Lung (tissue), 16 donors: ENCODE results near the gene TMEM135. TPM values are rescaled to one million over a fixed set of nuclear protein-coding genes. Genes with fewer than 3 reads are reported as not detected.

Source experiments
- ATAC-seq: fragments of 200-7000 bp; cut with Tn5 transposase; one replicate; pipeline ENCODE4 v1.9.1; 2020; ENCODE audit warnings: moderate number of reproducible peaks; ENCODE audit not compliant: insufficient read depth, low FRiP score
- DNase-seq, 3 donors: peaks; one replicate each; pipeline ENCODE4 v3.0.0-alpha.2; 2013 to 2017
- H3K27ac ChIP-seq, 2 donors: one replicate each; pipeline ENCODE4 v1.5.1; 2013; ENCODE audit warnings: mild to moderate bottlenecking in 2 of 2, moderate library complexity in 2 of 2, control low read depth in 1 of 2, inconsistent platforms in 1 of 2, low read depth in 1 of 2, low read length in 1 of 2
- H3K27me3 ChIP-seq, 3 donors: one replicate each; pipeline ENCODE4 v1.5.1; 2013; ENCODE audit warnings: low read length in 2 of 3; ENCODE audit not compliant: control insufficient read depth in 3 of 3, insufficient read depth in 3 of 3
- H3K36me3 ChIP-seq, 4 donors: one replicate each; pipeline ENCODE4 v1.5.1; 2013; ENCODE audit warnings: low read length in 4 of 4, mild to moderate bottlenecking in 1 of 4, moderate library complexity in 1 of 4; ENCODE audit not compliant: control insufficient read depth in 4 of 4, insufficient read depth in 4 of 4
- H3K4me1 ChIP-seq, 5 donors: one replicate each; pipeline ENCODE4 v1.5.1; 2013; ENCODE audit warnings: low read length in 5 of 5, mild to moderate bottlenecking in 2 of 5, moderate library complexity in 1 of 5; ENCODE audit not compliant: control insufficient read depth in 5 of 5, insufficient read depth in 5 of 5
- H3K4me3 ChIP-seq: one replicate; pipeline ENCODE4 v1.5.1; 2013; ENCODE audit warnings: mild to moderate bottlenecking, control low read depth, moderate library complexity
- H3K9ac ChIP-seq, 2 donors: one replicate each; pipeline ENCODE4 v1.5.1; 2013; ENCODE audit warnings: low read length in 2 of 2, control low read depth in 1 of 2; ENCODE audit not compliant: insufficient read depth in 1 of 2
- H3K9me3 ChIP-seq, 4 donors: one replicate each; pipeline ENCODE4 v1.5.1; 2013; ENCODE audit warnings: low read length in 3 of 4, mild to moderate bottlenecking in 1 of 4, moderate library complexity in 1 of 4; ENCODE audit not compliant: control insufficient read depth in 4 of 4, insufficient read depth in 3 of 4
- WGBS, 2 donors: extraction: QIAGEN DNeasy Blood & Tissue Kit; methylation state at CpG; one replicate each; pipeline ENCODE4 v1.1.7; 2013; 5-methylcytosine and 5-hydroxymethylcytosine counted together
- long read RNA-seq, 5 donors: transcript quantifications; one replicate each; lab custom pipeline, GENCODE V29; 2026
- polyA plus RNA-seq, 2 donors: library from polyadenylated mRNA; stranded (reverse); fragments of 200-250 nt; gene quantifications; one replicate each; pipeline ENCODE4 v1.2.1, GENCODE V29; 2013
- total RNA-seq, 2 donors: library from RNA; depleted of rRNA in 1 of 2; stranded (reverse); fragments of >200 nt in 1 of 2; gene quantifications; one replicate each; pipeline ENCODE4 v1.2.1, GENCODE V29; 2014 to 2021
- TF ChIP-seq, protein P1 (sequence below): IDR thresholded peaks from 2 replicates; pipeline ENCODE4 v1.5.1; 2012; ENCODE audit warnings: mild to moderate bottlenecking; ENCODE audit errors: control extremely low read depth, extremely low read depth
- donor health status: control.
- donor health status: control.
- donor health status: Bipolar disorder and iron deficiency.
- donor health status: healthy.
- donor health status: DM: yes; HTN: yes; CAD: no.

The TMEM135 gene
- total RNA-seq (10 to 100 TPM; 16.6 to 42.0 TPM), polyA plus RNA-seq (1 to 10 TPM; 5.9 to 6.4 TPM)
- long read RNA-seq, donor 1, transcript TMEM135-201 (15 exons, 2,433 nt): major isoform, 6 of 7 reads
- long read RNA-seq, donor 1, partial matches to known transcripts: 0 of 7 reads
- long read RNA-seq, donor 1, other reads (novel, unspliced or antisense): 0 of 7 reads
- long read RNA-seq, donor 2, partial matches to known transcripts: 0 of 1 reads
- long read RNA-seq, donor 2, other reads (novel, unspliced or antisense): 0 of 1 reads
- long read RNA-seq, donor 3, partial matches to known transcripts: 0 of 1 reads
- long read RNA-seq, donor 3, other reads (novel, unspliced or antisense): 0 of 1 reads
- long read RNA-seq, donor 4, partial matches to known transcripts: 0 of 1 reads
- long read RNA-seq, donor 4, other reads (novel, unspliced or antisense): 0 of 1 reads
- long read RNA-seq, donor 5, partial matches to known transcripts: 0 of 5 reads
- long read RNA-seq, donor 5, other reads (novel, unspliced or antisense): 0 of 5 reads

DNA sequence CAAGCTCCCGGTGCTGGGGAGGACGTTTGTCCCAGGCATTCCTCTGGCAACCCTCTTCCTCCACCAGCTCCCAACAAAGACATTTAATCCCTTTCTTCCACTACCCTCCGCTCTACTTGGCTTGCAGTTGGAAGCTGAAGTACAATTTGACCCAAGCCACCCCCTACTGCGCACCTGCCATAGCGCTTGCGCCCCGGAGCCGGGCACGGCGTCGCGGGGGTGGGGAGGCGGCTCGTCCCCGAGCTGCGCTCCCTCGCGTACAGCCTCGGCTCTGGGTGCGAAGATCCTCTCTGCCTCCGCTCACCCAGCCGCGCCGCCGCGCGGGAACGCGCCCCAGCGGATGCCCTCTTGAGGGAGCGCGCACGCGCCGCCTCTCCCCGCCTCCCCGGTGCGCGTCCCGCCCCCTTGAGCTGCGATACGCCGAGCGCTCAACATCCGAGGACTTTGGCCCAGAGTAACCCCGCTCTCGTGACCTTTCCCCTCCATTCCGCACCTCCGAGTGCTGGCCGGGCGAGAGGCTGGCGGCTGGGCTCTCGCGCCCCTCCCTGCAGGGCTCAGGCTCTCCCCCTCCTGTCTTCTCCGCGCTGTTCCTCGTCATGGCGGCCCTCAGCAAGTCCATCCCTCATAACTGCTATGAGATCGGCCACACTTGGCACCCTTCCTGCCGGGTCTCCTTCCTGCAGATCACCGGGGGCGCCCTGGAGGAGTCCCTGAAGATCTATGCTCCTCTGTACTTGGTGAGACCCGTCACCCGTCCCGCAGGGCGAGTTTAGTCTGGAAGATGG, at the start of gene TMEM135:
Gene TMEM135, plus strand, starts transcription at position 485 of the 785 bp plus-strand sequence. Its CDS starts 112 bp downstream, at position 597.
- 0% methylated on average over 55 to 66 of the region's 66 CpGs for WGBS, 2 donors
- peak; percentile 97 for ATAC-seq
- TF ChIP-seq, protein P1, sequence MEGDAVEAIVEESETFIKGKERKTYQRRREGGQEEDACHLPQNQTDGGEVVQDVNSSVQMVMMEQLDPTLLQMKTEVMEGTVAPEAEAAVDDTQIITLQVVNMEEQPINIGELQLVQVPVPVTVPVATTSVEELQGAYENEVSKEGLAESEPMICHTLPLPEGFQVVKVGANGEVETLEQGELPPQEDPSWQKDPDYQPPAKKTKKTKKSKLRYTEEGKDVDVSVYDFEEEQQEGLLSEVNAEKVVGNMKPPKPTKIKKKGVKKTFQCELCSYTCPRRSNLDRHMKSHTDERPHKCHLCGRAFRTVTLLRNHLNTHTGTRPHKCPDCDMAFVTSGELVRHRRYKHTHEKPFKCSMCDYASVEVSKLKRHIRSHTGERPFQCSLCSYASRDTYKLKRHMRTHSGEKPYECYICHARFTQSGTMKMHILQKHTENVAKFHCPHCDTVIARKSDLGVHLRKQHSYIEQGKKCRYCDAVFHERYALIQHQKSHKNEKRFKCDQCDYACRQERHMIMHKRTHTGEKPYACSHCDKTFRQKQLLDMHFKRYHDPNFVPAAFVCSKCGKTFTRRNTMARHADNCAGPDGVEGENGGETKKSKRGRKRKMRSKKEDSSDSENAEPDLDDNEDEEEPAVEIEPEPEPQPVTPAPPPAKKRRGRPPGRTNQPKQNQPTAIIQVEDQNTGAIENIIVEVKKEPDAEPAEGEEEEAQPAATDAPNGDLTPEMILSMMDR: no peak
- Histone ChIP-seq H3K27ac (peak within 1 kb of the TSS; percentile 88 to 91), H3K9ac (peak within 1 kb of the TSS; percentile 74 to 87), H3K4me3 (peak within 1 kb of the TSS; percentile 81), H3K36me3 (no peaks in the 10 kb centered on the region), H3K27me3 (no peaks in the 10 kb centered on the region), H3K4me1 (peaks cover 0 to 26% (median 14%) of the 10 kb centered on the region in 5 donors), H3K9me3 (no peaks in the 10 kb centered on the region)
- peak; percentile 91 to 96 (median 93) for DNase-seq

DNA sequence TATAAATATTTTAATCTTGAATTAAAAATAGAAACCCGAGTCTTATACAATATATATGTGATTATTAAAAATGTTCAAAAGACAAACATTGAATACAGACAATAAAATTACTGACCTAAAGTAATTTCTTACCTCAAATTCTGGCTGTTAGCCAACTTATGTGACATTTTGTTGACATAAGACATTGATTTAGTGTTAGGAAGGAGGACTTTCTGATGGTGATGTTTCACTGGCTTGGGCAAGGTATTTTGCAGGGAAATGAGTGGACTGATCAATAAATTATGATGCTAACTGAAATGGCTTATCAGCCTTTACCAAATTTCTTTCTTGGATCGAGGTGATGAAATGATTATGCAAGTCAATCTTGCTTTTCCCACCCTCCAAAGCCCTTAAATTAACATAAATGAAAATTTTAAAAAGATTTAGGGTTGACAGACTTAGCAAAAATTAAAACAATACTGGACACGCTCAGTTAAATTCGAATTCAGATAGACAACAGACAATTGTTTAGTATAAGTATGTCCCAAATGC, 49.3 kb upstream of the TMEM135 start:
- no peak overlapping the region for H3K27ac ChIP-seq
- no peaks in the 10 kb centered on the region for H3K36me3 ChIP-seq
- no peaks in the 10 kb centered on the region for H3K27me3 ChIP-seq
- no peaks in the 10 kb centered on the region for H3K9me3 ChIP-seq
- ATAC-seq: no peak
- no peak for DNase-seq
- H3K9ac ChIP-seq: no peak overlapping the region
- WGBS, 2 donors: 79 to 86% methylated on average over 4 of the region's 4 CpGs
- peaks cover 0 to 20% (median 4%) of the 10 kb centered on the region in 5 donors for H3K4me1 ChIP-seq
- TF ChIP-seq, protein P1: no peak
- H3K4me3 ChIP-seq: no peak overlapping the region

DNA sequence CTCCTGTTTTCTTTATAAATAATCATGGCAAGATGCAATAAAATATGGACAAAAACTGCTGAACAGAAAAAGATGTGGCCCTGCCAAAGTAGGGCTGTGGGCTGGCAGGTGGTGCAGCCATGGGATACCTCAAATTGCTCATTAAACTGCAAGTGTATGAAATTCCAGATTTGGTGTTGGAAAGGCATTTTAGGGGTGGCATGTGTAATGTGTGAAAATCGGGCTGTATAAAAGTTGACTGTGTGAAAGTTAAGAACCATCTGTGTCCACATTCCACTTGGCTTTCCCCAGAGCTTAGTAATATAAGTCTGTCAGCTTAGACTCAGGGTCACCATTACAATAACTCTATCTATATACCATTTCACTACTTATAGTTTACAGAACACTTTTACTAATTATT, 47.7 kb upstream of the TMEM135 start:
- Histone ChIP-seq H3K36me3 (no peaks in the 10 kb centered on the region), H3K27ac (no peak overlapping the region), H3K4me3 (no peak overlapping the region), H3K4me1 (peaks cover 0 to 20% (median 2%) of the 10 kb centered on the region in 5 donors), H3K27me3 (no peaks in the 10 kb centered on the region), H3K9me3 (no peaks in the 10 kb centered on the region), H3K9ac (no peak overlapping the region)
- TF ChIP-seq, protein P1: no peak
- WGBS, 2 donors: 44 to 67% methylated on average over 1 of the region's 1 CpG
- peak in 2 of 3 donors; percentile 62 to 80 for DNase-seq
- no peak for ATAC-seq
